HG03439 (cell line): ENCODE results near the gene POU6F2.

Source experiments
- ATAC-seq: cut with Tn5 transposase; IDR thresholded peaks from one replicate; pipeline ENCODE4 v1.9.1; 2021; ENCODE audit warnings: mild to moderate bottlenecking, moderate library complexity; ENCODE audit not compliant: unreplicated experiment

Gene POU6F2

GRCh38 chr7:39488467-39489393 lies 511.0 kb downstream of the POU6F2 start:
- no peak for ATAC-seq

DNA sequence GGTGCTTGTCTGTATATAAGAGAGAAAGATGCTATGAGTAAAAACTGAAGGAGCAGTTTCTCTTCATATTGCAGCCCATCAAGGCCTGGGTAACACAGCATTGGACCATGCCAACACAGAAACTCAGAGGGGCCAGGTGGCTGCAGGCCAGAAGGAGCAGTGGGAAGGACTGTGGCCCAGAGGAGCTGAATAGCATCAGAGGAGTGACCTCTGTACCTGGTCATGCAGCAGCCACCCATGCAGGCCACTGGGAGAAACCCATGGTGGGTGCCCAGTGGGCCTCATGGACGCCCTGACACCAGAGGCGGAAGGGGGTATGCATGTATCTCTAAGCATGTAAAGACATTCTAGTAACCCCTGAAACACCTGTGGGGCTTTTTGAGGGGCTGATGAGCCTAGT lies 512.6 kb downstream of the POU6F2 start:
- no peak for ATAC-seq

- ATAC-seq = no peak
Observed at GRCh38 chr7:39493934-39494333, 516.2 kb downstream of the POU6F2 start.

GRCh38 chr7:39501358-39501757 lies 523.6 kb downstream of the POU6F2 start:
- ATAC-seq = no peak

DNA sequence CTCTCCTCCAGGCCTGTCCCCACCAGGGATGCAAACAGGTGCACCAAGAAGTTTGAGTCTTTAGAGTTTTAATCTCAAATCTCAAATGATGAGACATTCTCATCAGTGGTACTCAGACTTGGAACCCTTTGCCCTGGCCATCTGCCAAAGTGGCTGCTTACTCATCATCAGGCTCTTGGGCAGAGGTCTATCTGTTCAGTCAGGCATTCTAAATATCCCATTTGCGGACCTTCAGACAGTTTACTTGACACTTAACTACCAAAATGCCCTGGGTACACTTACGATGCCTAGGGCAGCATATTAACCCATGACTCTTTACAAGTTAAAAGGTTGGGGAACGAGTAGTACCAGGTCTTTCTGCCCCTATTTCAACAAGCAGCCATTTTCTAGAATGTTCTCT lies 527.3 kb downstream of the POU6F2 start:
- ATAC-seq = no peak

GRCh38 chr7:39507866-39508551 lies 530.3 kb downstream of the POU6F2 start:
- no peak for ATAC-seq

- no peak for ATAC-seq
Observed at GRCh38 chr7:39509436-39509835, 531.7 kb downstream of the POU6F2 start.

DNA sequence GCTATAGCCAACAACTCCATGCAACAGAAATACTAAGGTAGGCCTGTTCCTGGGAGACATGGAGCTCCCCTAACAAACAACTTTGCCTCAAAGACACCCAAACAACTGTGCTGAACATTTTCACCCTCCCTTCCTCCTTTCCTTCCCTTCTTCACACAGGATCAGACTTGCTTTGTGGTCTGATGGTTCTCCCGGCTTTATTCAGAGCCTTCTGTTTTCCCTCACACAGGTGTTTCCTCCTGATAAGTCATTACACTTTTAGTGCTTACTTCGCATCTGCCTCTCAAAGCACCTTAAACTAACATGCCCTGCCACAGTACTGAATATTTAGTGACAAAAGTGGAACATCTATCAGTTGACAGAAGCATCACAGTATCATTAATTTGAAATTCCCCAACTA lies 532.2 kb downstream of the POU6F2 start:
- no peak for ATAC-seq

GRCh38 chr7:39510864-39511354 lies 533.2 kb downstream of the POU6F2 start:
- no peak for ATAC-seq

GRCh38 chr7:39515534-39516228 lies 538.0 kb downstream of the POU6F2 start:
- no peak for ATAC-seq

DNA sequence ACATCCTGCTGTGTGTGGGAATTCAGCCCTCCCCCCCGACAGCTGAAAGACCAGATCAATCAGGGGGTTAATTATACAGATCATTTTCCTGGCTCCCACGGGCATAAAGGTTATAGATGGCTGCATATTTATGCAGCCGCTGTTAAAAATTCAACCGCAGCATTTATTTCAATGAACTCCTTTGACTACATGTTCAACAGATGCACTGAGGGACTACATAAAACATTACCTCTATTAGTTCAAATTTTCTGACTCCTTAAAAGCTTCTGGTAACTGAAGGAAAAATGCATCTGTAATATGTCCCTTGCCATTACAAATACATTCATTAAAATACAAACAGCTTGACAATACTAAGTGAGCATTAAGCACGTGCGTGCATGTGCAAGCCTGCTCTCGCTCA lies 538.8 kb downstream of the POU6F2 start:
- no peak for ATAC-seq

DNA sequence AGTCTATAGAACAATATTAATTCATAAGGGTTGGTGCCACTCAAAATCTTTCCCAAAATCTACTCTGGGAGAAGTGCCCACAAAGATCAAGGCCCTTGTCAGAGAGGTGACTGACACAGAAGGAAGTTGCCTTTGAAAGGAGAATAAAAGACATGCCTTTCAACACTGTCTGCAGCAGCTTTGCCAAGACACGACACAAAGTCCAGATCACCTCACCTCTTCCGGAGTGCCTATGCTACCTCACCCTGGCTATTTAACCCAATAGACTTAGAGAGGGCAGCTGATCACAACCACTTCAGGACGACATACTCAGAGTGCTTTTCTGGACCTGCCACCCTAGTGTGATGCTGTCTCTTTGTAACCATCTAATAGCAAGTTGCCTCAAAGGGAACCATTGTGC lies 539.5 kb downstream of the POU6F2 start:
- ATAC-seq = no peak
